G401 (cell line): ENCODE measurements around the gene CYGB. TPM values are rescaled to one million over a fixed set of nuclear protein-coding genes. Genes with fewer than 3 reads are reported as not detected.

ENCODE experiments used
- DNase-seq: peaks from one replicate; pipeline ENCODE4 v3.0.0-alpha.2; 2015; ENCODE audit warnings: low spot score
- in situ Hi-C: cut with HindIII; loops from 2 replicates; pipeline ENCODE4 v1.10.0; 2016; ENCODE audit warnings: low sequenced_read_pairs, mixed read lengths
- total RNA-seq: library from RNA; depleted of rRNA; stranded (reverse); fragments of >200 nt; shearing (Covaris generic); gene quantifications from 2 replicates; pipeline ENCODE4 v1.2.3, GENCODE V29; 2014

The CYGB gene
- total RNA-seq, 1 experiment from 2014 or later = 3.1 TPM

DNA sequence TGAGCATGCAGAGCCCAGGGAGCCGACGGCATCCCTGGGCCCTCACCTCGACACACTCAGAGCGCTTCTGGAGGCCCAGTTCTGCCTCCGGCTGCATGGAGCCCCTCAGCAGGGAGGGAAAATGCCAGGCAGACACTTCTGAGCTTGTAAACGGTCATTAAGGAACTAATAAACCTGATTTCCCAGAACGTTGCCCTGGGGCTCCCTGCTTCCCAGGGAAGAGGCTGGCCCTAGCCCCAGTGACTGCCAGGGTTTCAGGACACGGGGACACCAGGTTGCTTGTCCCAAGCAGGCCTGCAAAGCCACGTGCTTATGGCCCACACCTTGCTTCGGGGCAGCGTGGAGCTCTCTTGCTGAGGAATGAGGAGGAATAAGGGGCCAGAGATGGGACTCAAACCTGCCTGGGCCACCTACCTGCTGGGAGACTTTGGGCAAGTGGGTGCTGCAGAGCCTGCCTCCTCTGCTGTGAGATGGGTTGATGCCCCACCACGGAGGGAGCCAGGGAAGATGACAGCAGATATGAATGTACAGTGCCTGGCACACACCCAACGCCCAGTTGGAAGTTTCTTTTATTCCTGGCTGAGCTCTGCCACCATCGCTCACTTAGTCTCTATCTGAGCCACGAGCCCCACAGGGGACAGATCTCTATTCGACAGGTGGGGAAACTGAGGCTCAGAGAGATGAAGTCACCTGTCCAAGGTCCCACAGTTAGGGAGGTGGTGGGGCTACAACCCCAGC is 41.7 kb downstream of the CYGB start:
- DNase-seq = no peak
- in situ Hi-C loops = no loop called here

GRCh38 chr17:76493505-76494167 is 43.9 kb downstream of the CYGB start:
- DNase-seq = no peak
- in situ Hi-C loops = no loop called here

GRCh38 chr17:76492989-76493501 is 44.5 kb downstream of the CYGB start:
- DNase-seq = no peak
- in situ Hi-C loops = no loop called here

DNA sequence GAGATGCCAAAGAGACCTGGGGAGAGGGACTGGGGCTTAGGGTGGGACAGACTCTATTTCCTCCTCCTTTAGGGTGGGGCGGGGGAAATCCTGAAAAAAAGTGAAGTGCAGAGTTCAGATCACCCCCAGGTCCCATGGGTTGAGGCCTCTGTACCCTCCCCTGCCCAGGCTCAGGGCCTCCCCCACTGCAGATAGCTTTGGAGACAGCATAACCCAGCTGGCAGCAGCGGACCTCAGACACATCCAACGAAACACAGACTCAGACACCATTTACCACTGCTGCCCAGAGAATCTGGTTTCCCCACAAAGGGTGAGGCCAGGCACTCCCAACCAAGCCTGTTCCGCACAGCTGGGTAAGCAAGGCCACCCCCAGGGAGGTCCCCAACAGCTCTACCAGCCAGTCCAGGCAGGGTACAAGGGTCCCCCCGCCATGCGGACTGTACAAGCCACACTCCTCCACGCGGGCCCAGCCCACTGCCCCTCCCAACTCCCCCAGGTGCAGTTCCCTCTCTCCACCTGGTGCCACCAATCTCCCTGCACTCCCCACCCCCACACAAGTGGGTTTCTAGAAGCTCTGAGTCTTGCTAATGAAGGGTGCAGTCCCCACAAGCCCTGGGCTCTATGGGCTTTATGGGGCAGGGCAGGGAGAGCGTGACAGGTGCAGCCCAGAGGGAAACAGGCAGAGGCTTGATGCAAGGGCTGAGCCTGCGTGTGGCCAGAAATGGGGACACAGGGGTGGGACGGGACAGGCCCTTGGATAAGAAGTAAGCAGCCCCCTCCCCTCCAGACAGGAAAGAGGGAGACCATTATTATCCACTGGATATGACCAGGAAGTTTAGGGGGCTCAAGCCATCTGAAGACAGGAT is 45.2 kb downstream of the CYGB start:
- no peak for DNase-seq
- in situ Hi-C loops = no loop called here

GRCh38 chr17:76491271-76492122 is 46.0 kb downstream of the CYGB start:
- no peak for DNase-seq
- in situ Hi-C loops = no loop called here

DNA sequence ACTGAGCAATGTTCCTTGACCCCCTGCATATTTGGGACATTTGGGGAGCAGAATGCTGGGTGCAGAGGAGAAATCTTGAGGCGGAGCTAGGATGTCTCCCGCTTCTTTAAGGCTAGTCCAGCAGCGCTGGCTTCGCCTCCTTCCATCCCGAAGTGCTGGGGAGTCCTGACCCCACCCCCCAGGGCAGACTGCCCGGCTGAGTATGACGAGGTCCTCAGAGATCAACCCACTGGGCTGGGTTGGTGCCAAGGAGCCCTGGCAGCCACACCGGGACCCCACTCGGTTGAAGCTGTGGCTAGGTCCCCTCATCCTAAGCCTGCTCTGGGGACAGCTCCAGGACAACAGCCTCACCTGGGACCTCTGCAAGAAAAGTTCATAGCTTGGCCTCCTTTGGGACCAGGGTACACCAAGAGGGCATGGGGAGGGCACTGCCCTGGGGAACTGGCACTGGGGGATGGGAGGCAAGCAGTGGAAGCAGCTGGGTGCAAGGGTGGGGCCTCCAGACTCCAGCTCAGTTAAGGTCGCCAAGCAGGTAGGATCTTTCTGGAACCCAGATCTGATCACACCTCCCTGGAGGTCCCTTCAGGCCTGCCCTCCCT is 47.3 kb downstream of the CYGB start:
- in situ Hi-C loops = no loop called here
- DNase-seq = no peak

GRCh38 chr17:76487451-76488192 is 49.9 kb downstream of the CYGB start:
- no peak for DNase-seq
- in situ Hi-C loops = no loop called here

DNA sequence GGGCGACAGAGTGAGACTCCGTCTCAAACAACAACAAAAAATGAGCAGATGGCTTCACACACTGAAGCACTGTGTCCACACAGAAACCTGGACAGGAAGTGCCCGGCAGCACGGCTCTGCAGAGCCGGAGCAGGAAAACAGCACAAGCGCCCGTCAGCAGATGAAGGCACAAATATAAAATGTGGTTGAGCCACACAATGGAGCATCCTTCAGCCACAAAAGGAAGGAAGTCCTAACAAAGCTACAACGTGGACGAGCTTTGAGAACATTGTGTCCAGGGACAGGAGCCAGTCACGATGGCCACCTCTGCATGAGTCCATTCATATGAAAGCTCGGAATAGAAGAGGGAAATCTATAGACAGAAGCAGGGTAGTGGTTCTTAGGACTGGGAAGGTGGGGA is 51.9 kb downstream of the CYGB start:
- DNase-seq = peak; percentile 51
- in situ Hi-C loops = no loop called here

GRCh38 chr17:76484228-76484725 is 53.2 kb downstream of the CYGB start:
- no peak for DNase-seq
- in situ Hi-C loops = no loop called here

DNA sequence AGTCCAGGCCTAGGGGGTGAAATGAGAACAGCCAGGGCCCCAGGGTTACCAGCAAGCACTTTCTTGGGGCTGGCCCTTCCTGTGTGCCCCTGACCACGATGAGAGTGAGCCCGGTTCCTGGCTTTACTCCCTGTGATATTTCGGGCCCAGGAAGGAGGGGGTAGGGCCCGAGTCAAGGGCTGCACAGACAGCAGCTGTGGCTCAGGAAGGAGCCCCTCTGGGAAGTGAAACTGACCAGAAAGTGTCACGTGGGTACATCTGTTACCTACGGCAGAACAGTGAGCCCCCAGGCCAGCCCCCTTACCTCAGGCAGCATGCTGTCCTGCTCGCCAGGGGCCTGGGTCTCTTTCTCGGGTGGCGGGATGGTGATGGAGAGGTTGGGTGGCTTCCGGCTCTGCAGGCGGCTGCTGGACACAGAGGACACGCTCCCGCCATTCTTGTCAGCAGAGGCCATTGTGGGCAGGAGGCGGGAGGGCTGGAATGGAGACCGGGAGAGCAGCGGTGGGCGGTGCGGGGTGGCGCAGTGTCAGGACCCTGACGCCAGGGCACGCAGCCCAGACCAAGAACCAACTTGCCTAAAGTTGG is 56.3 kb downstream of the CYGB start:
- in situ Hi-C loops = no loop called here
- DNase-seq = no peak

DNA sequence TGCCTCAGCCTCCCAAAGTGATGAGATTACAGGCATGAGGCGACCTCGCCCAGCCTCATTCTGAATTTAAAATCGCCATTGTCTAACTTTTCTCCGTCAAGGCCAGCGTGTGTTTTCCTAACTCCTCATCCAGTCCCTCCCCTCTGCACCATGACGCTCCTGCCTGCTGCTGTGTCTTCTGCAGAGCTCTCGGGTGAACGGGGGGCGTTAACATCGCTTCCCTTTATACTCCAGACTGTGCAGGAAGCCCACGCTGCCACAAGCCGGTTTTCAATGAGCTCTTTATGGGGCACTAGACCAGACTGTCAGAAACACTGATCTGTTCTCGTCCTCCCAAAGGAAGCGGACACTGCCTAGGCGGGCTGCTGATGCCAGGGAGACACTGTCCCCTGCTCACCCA is 56.9 kb downstream of the CYGB start:
- in situ Hi-C loops = no loop called here
- no peak for DNase-seq

DNA sequence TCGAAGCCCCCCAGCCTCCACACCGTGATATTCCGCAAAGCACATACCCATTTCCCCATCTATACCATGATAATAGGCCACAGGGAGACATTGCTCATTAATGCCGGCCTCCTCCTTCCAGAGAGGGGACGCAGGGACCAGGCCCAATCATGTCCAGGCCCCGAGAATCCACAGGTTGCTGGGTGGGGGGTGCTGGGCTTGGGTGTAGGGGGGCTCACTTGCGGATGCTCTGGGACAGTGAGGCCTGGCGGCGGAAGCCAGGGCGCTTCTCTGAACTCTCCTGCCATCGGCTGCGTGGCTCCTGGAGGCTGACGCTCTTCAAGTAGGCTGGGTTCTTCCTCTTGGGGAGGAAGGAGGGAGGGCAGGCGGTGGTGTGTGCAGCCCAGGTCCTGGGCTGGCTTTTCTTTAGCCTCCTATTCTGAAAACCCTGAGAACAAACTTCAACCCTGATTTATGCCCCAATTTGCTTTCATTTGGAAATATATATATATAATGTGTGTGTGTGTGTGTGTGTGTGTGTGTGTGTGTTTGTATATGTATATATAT is 57.9 kb downstream of the CYGB start:
- in situ Hi-C loops = no loop called here
- no peak for DNase-seq

GRCh38 chr17:76478730-76479514 is 58.6 kb downstream of the CYGB start:
- in situ Hi-C loops = no loop called here
- no peak for DNase-seq

GRCh38 chr17:76478097-76478496 is 59.4 kb downstream of the CYGB start:
- in situ Hi-C loops = no loop called here

GRCh38 chr17:76477576-76477975 is 59.9 kb downstream of the CYGB start:
- in situ Hi-C loops = no loop called here
- DNase-seq = no peak

More at GRCh38 chr17:76478097-76478496, 59.4 kb downstream of the CYGB start:
- no peak for DNase-seq
